DMS153 treated with DMSO at 0.1 percent for 48 hours (cell line): ENCODE results near the gene EVC.

Source experiments
- DNase-seq: peaks from one replicate; lab custom pipeline; 2025; ENCODE audit not compliant: unreplicated experiment; lab: John Stamatoyannopoulos, UW

Gene EVC

GRCh38 chr4:5784021-5784420 lies 73.0 kb downstream of the EVC start:
- no peak for DNase-seq

- no peak for DNase-seq
These were observed 74.1 kb downstream of the EVC start for GRCh38 chr4:5784960-5785611.

GRCh38 chr4:5785806-5786680 lies 75.0 kb downstream of the EVC start:
- DNase-seq: no peak

GRCh38 chr4:5787311-5787710 lies 76.3 kb downstream of the EVC start:
- no peak for DNase-seq

GRCh38 chr4:5788144-5788543 lies 77.1 kb downstream of the EVC start:
- DNase-seq: no peak

- DNase-seq: no peak
These were observed 78.1 kb downstream of the EVC start for GRCh38 chr4:5789141-5789540.

GRCh38 chr4:5790546-5790857 lies 79.5 kb downstream of the EVC start:
- no peak for DNase-seq

GRCh38 chr4:5791654-5792053 lies 80.7 kb downstream of the EVC start:
- no peak for DNase-seq

GRCh38 chr4:5793514-5793913 lies 82.5 kb downstream of the EVC start:
- no peak for DNase-seq

GRCh38 chr4:5795580-5795979 lies 84.6 kb downstream of the EVC start:
- DNase-seq: no peak

- DNase-seq: no peak
These were observed 86.0 kb downstream of the EVC start for GRCh38 chr4:5796976-5797375.

GRCh38 chr4:5797866-5798265 lies 86.9 kb downstream of the EVC start:
- no peak for DNase-seq

GRCh38 chr4:5798462-5798861 lies 87.5 kb downstream of the EVC start:
- no peak for DNase-seq

GRCh38 chr4:5798946-5799345 lies 87.9 kb downstream of the EVC start:
- no peak for DNase-seq

- no peak for DNase-seq
These were observed 88.4 kb downstream of the EVC start for GRCh38 chr4:5799406-5799805.

GRCh38 chr4:5800496-5800895 lies 89.5 kb downstream of the EVC start:
- DNase-seq: no peak

- DNase-seq: no peak
These were observed 90.7 kb downstream of the EVC start for GRCh38 chr4:5801696-5802095.

GRCh38 chr4:5802565-5802964 lies 91.6 kb downstream of the EVC start:
- no peak for DNase-seq

- DNase-seq: no peak
These were observed 93.7 kb downstream of the EVC start for GRCh38 chr4:5804656-5805055.

GRCh38 chr4:5805270-5805669 lies 94.3 kb downstream of the EVC start:
- DNase-seq: no peak

- no peak for DNase-seq
These were observed 97.2 kb downstream of the EVC start for GRCh38 chr4:5808081-5808741.

GRCh38 chr4:5809216-5809776 lies 98.3 kb downstream of the EVC start:
- no peak for DNase-seq
